Measurements from ENCODE around the gene SLC4A3.

Gene SLC4A3

GRCh38 chr2:219609149-219609750 lies 18.2 kb upstream of the SLC4A3 start:
- no peak overlapping the region for H4K8ac ChIP-seq (ENCODE audit: low read length)
- no peak overlapping the region for H3K27ac ChIP-seq (ENCODE audit: low read length, poor library complexity, severe bottlenecking)
- H2AK5ac ChIP-seq (ENCODE audit: low read length, severe bottlenecking), result no peak overlapping the region
- H3K14ac ChIP-seq (ENCODE audit: low read length in 2 of 2), result no peak overlapping the region
- H3K79me1 ChIP-seq (replicated peaks; ENCODE audit: low read length, poor library complexity, severe bottlenecking), result no peaks in the 10 kb centered on the region
- H2BK15ac ChIP-seq (ENCODE audit: low read depth, poor library complexity, severe bottlenecking), result no peak overlapping the region
- peaks cover 70 to 80% of the 10 kb centered on the region in 2 experiments for H3K36me3 ChIP-seq (ENCODE audit: control insufficient read depth in 1 of 2, insufficient read depth in 2 of 2, low read depth in 1 of 2, low read length in 2 of 2)
- H3K4me1 ChIP-seq (ENCODE audit: control insufficient read depth, insufficient read depth, low read depth, low read length), result no peaks in the 10 kb centered on the region
- 92% methylated on average over 12 of the region's 13 CpGs for WGBS
- no peak overlapping the region for H3K23ac ChIP-seq (ENCODE audit: low read length in 2 of 2)
- H3K18ac ChIP-seq (ENCODE audit: low read depth in 1 of 2, low read length in 2 of 2), result no peak overlapping the region
- no peak overlapping the region for H2BK120ac ChIP-seq (ENCODE audit: low read depth, low read length)
- H2BK5ac ChIP-seq (ENCODE audit: low read depth, low read length, poor library complexity, severe bottlenecking), result no peak overlapping the region
- H3K9ac ChIP-seq (ENCODE audit: low read length), result no peak overlapping the region
- H2BK12ac ChIP-seq (ENCODE audit: low read length in 2 of 2), result no peak overlapping the region
- H3K27me3 ChIP-seq (ENCODE audit: control insufficient read depth in 1 of 2, insufficient read depth in 1 of 2, low read length in 2 of 2), result no peaks in the 10 kb centered on the region
- no peak overlapping the region for H3K4me3 ChIP-seq (ENCODE audit: insufficient read depth in 1 of 2, low read depth in 1 of 2, low read length in 2 of 2)
- DNase-seq, result no peak
- H3K9me3 ChIP-seq (ENCODE audit: control insufficient read depth, low read length), result no peaks in the 10 kb centered on the region
- no peak overlapping the region for H3K4me2 ChIP-seq (ENCODE audit: low read length, poor library complexity, severe bottlenecking)
- H3K4ac ChIP-seq (ENCODE audit: low read depth in 1 of 2, low read length in 2 of 2), result no peak overlapping the region
- no peak overlapping the region for H4K91ac ChIP-seq (ENCODE audit: low read length)
- H2AFZ ChIP-seq (ENCODE audit: low read depth, low read length), result no peak overlapping the region

GRCh38 chr2:219611306-219611705 lies 16.1 kb upstream of the SLC4A3 start:
- no peaks in the 10 kb centered on the region for H3K9me3 ChIP-seq (ENCODE audit: control insufficient read depth, low read length)

GRCh38 chr2:219611866-219612576 lies 15.4 kb upstream of the SLC4A3 start:
- Histone ChIP-seq H2BK5ac (ENCODE audit: low read depth, low read length, poor library complexity, severe bottlenecking) (no peak overlapping the region), H3K18ac (ENCODE audit: low read depth in 1 of 2, low read length in 2 of 2) (no peak overlapping the region), H3K36me3 (ENCODE audit: control insufficient read depth in 1 of 2, insufficient read depth in 2 of 2, low read depth in 1 of 2, low read length in 2 of 2) (peaks cover 69 to 84% of the 10 kb centered on the region in 2 experiments), H2AK5ac (ENCODE audit: low read length, severe bottlenecking) (no peak overlapping the region), H4K8ac (ENCODE audit: low read length) (no peak overlapping the region), H4K91ac (ENCODE audit: low read length) (no peak overlapping the region), H3K4me3 (ENCODE audit: insufficient read depth in 1 of 2, low read depth in 1 of 2, low read length in 2 of 2) (no peak overlapping the region), H3K4me2 (ENCODE audit: low read length, poor library complexity, severe bottlenecking) (no peak overlapping the region), H3K79me1 (replicated peaks; ENCODE audit: low read length, poor library complexity, severe bottlenecking) (no peaks in the 10 kb centered on the region), H2BK12ac (ENCODE audit: low read length in 2 of 2) (no peak overlapping the region), H3K27me3 (ENCODE audit: control insufficient read depth in 1 of 2, insufficient read depth in 1 of 2, low read length in 2 of 2) (no peaks in the 10 kb centered on the region), H2BK120ac (ENCODE audit: low read depth, low read length) (no peak overlapping the region), H3K27ac (ENCODE audit: low read length, poor library complexity, severe bottlenecking) (no peak overlapping the region), H2AFZ (ENCODE audit: low read depth, low read length) (no peak overlapping the region), H3K23ac (ENCODE audit: low read length in 2 of 2) (no peak overlapping the region), H3K14ac (ENCODE audit: low read length in 2 of 2) (no peak overlapping the region), H3K9ac (ENCODE audit: low read length) (no peak overlapping the region), H3K9me3 (ENCODE audit: control insufficient read depth, low read length) (no peaks in the 10 kb centered on the region), H3K4me1 (ENCODE audit: control insufficient read depth, insufficient read depth, low read depth, low read length) (no peaks in the 10 kb centered on the region), H3K4ac (ENCODE audit: low read depth in 1 of 2, low read length in 2 of 2) (no peak overlapping the region), H2BK15ac (ENCODE audit: low read depth, poor library complexity, severe bottlenecking) (no peak overlapping the region)
- DNase-seq, result no peak
- WGBS, result 80% methylated on average over 12 of the region's 12 CpGs

More at GRCh38 chr2:219611306-219611705, 16.1 kb upstream of the SLC4A3 start:
- Histone ChIP-seq H2BK15ac (ENCODE audit: low read depth, poor library complexity, severe bottlenecking) (no peak overlapping the region), H3K18ac (ENCODE audit: low read depth in 1 of 2, low read length in 2 of 2) (no peak overlapping the region), H2AK5ac (ENCODE audit: low read length, severe bottlenecking) (no peak overlapping the region), H4K91ac (ENCODE audit: low read length) (no peak overlapping the region), H3K79me1 (replicated peaks; ENCODE audit: low read length, poor library complexity, severe bottlenecking) (no peaks in the 10 kb centered on the region), H3K4me1 (ENCODE audit: control insufficient read depth, insufficient read depth, low read depth, low read length) (no peaks in the 10 kb centered on the region), H2AFZ (ENCODE audit: low read depth, low read length) (no peak overlapping the region), H4K8ac (ENCODE audit: low read length) (no peak overlapping the region), H3K27ac (ENCODE audit: low read length, poor library complexity, severe bottlenecking) (no peak overlapping the region), H3K23ac (ENCODE audit: low read length in 2 of 2) (no peak overlapping the region), H3K14ac (ENCODE audit: low read length in 2 of 2) (no peak overlapping the region), H3K9ac (ENCODE audit: low read length) (no peak overlapping the region), H3K27me3 (ENCODE audit: control insufficient read depth in 1 of 2, insufficient read depth in 1 of 2, low read length in 2 of 2) (no peaks in the 10 kb centered on the region), H3K36me3 (ENCODE audit: control insufficient read depth in 1 of 2, insufficient read depth in 2 of 2, low read depth in 1 of 2, low read length in 2 of 2) (peaks cover 72 to 85% of the 10 kb centered on the region in 2 experiments), H2BK5ac (ENCODE audit: low read depth, low read length, poor library complexity, severe bottlenecking) (no peak overlapping the region), H2BK12ac (ENCODE audit: low read length in 2 of 2) (no peak overlapping the region), H2BK120ac (ENCODE audit: low read depth, low read length) (no peak overlapping the region), H3K4ac (ENCODE audit: low read depth in 1 of 2, low read length in 2 of 2) (no peak overlapping the region), H3K4me2 (ENCODE audit: low read length, poor library complexity, severe bottlenecking) (no peak overlapping the region), H3K4me3 (ENCODE audit: insufficient read depth in 1 of 2, low read depth in 1 of 2, low read length in 2 of 2) (no peak overlapping the region)
- 94% methylated on average over 9 of the region's 9 CpGs for whole genome bisulfite sequencing
- no peak for DNase-seq

GRCh38 chr2:219612577-219613286 lies 14.7 kb upstream of the SLC4A3 start:
- Histone ChIP-seq H4K8ac (ENCODE audit: low read length) (no peak overlapping the region), H3K4me2 (ENCODE audit: low read length, poor library complexity, severe bottlenecking) (no peak overlapping the region), H2BK15ac (ENCODE audit: low read depth, poor library complexity, severe bottlenecking) (no peak overlapping the region), H3K27ac (ENCODE audit: low read length, poor library complexity, severe bottlenecking) (no peak overlapping the region), H2BK5ac (ENCODE audit: low read depth, low read length, poor library complexity, severe bottlenecking) (no peak overlapping the region), H3K27me3 (ENCODE audit: control insufficient read depth in 1 of 2, insufficient read depth in 1 of 2, low read length in 2 of 2) (no peaks in the 10 kb centered on the region), H3K14ac (ENCODE audit: low read length in 2 of 2) (no peak overlapping the region), H3K18ac (ENCODE audit: low read depth in 1 of 2, low read length in 2 of 2) (no peak overlapping the region), H3K23ac (ENCODE audit: low read length in 2 of 2) (no peak overlapping the region), H2BK120ac (ENCODE audit: low read depth, low read length) (no peak overlapping the region), H3K4me1 (ENCODE audit: control insufficient read depth, insufficient read depth, low read depth, low read length) (no peaks in the 10 kb centered on the region), H4K91ac (ENCODE audit: low read length) (no peak overlapping the region), H2AFZ (ENCODE audit: low read depth, low read length) (no peak overlapping the region), H3K9me3 (ENCODE audit: control insufficient read depth, low read length) (no peaks in the 10 kb centered on the region), H3K36me3 (ENCODE audit: control insufficient read depth in 1 of 2, insufficient read depth in 2 of 2, low read depth in 1 of 2, low read length in 2 of 2) (peaks cover 63 to 80% of the 10 kb centered on the region in 2 experiments), H2AK5ac (ENCODE audit: low read length, severe bottlenecking) (no peak overlapping the region), H3K9ac (ENCODE audit: low read length) (no peak overlapping the region), H3K79me1 (replicated peaks; ENCODE audit: low read length, poor library complexity, severe bottlenecking) (no peaks in the 10 kb centered on the region), H2BK12ac (ENCODE audit: low read length in 2 of 2) (no peak overlapping the region), H3K4me3 (ENCODE audit: insufficient read depth in 1 of 2, low read depth in 1 of 2, low read length in 2 of 2) (no peak overlapping the region), H3K4ac (ENCODE audit: low read depth in 1 of 2, low read length in 2 of 2) (no peak overlapping the region)
- no peak for DNase-seq
- 91% methylated on average over 13 of the region's 15 CpGs for WGBS
